Sigmoid colon (tissue), 3 donors: Measurements from ENCODE around the gene TRAF2.

Source experiments
- POLR2A ChIP-seq, 2 donors: fragments of 450-650 bp; IDR thresholded peaks; one replicate each; pipeline ENCODE4 v1.6.1; 2016; ENCODE audit warnings: antibody characterized with exemption in 2 of 2, mild to moderate bottlenecking in 2 of 2, moderate library complexity in 2 of 2
- TF ChIP-seq, protein P1 (sequence below), 4 experiments: fragments of 450-650 bp in 3 of 4; fragments of 200-600 bp in 1 of 4; IDR thresholded peaks; one replicate each; pipeline ENCODE4 v1.5.1; 2016 to 2019; ENCODE audit warnings: antibody characterized with exemption in 4 of 4, mild to moderate bottlenecking in 3 of 4, moderate library complexity in 2 of 4

DNA sequence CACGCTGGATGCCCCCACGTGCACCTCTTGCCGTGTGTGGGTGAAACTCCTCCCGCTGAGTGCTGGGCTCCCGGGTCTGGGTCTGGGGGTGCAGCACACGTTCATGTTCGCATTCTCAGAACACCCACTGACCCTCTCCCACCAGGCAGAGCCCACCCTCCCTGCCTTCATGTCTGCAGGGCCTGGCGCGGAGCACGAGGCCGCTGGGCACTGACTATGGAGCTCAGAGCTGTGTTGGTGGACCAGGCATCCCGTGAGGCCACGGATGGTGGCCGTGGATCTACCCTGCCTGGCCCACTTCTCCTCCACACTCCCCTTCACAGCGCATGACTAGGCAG, 74.6 kb downstream of the TRAF2 start:
- TF ChIP-seq POLR2A (IDR thresholded peaks at IDR 0.05), result no peak
- TF ChIP-seq, protein P1, sequence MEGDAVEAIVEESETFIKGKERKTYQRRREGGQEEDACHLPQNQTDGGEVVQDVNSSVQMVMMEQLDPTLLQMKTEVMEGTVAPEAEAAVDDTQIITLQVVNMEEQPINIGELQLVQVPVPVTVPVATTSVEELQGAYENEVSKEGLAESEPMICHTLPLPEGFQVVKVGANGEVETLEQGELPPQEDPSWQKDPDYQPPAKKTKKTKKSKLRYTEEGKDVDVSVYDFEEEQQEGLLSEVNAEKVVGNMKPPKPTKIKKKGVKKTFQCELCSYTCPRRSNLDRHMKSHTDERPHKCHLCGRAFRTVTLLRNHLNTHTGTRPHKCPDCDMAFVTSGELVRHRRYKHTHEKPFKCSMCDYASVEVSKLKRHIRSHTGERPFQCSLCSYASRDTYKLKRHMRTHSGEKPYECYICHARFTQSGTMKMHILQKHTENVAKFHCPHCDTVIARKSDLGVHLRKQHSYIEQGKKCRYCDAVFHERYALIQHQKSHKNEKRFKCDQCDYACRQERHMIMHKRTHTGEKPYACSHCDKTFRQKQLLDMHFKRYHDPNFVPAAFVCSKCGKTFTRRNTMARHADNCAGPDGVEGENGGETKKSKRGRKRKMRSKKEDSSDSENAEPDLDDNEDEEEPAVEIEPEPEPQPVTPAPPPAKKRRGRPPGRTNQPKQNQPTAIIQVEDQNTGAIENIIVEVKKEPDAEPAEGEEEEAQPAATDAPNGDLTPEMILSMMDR (IDR thresholded peaks at IDR 0.05), result no peak
